WTC11 (cell line): ENCODE data around the gene C19orf25. TPM values are rescaled to one million over a fixed set of nuclear protein-coding genes. Genes with fewer than 3 reads are reported as not detected.
A peak's percentile ranks its signal among the peaks of the same experiment; 100 is the strongest.

Experiments used
- ATAC-seq: fragments of 200-7000 bp; cut with Tn5 transposase; 2 replicates; pipeline ENCODE4 v1.10.0; 2021; ENCODE audit warnings: mild to moderate bottlenecking, moderate library complexity
- CTCF ChIA-PET: fragments of 300-600 bp; sonication (Branson Sonifier 250); formaldehyde crosslinking; loops from one replicate; lab custom pipeline; 2021; ENCODE audit warnings: antibody characterized with exemption; lab: Charles Lee
- POLR2A ChIA-PET: fragments of 350-600 bp; sonication (Branson Sonifier 250); formaldehyde crosslinking; loops from one replicate; lab custom pipeline; 2021; ENCODE audit warnings: antibody characterized with exemption; lab: Charles Lee
- DNase-seq: peaks from one replicate; pipeline ENCODE4 v3.0.0; 2021; ENCODE audit warnings: low spot score
- H3K27ac Mint-ChIP-seq: 2 replicates; pipeline ENCODE4 v1.8.0; 2021; ENCODE audit warnings: mixed read lengths
- H3K27me3 Mint-ChIP-seq: 2 replicates; pipeline ENCODE4 v1.8.0; 2021; ENCODE audit warnings: low read depth, mild to moderate bottlenecking, moderate library complexity, mixed read lengths
- H3K36me3 Mint-ChIP-seq: 2 replicates; pipeline ENCODE4 v1.8.0; 2021; ENCODE audit warnings: mixed read lengths
- H3K4me1 Mint-ChIP-seq: 2 replicates; pipeline ENCODE4 v1.8.0; 2022; ENCODE audit warnings: mixed read lengths
- H3K4me3 Mint-ChIP-seq: 2 replicates; pipeline ENCODE4 v1.8.0; 2021; ENCODE audit warnings: mild to moderate bottlenecking, moderate library complexity, mixed read lengths
- H3K9me3 Mint-ChIP-seq: 2 replicates; pipeline ENCODE4 v1.8.0; 2021; ENCODE audit warnings: mixed read lengths
- CDX4 ChIP-seq: fragments of 250-450 bp; sonication (Bioruptor Pico); IDR thresholded peaks from 2 replicates; pipeline ENCODE4 v1.9.0; 2021; ENCODE audit warnings: moderate library complexity, mild to moderate bottlenecking, inconsistent platforms, borderline replicate concordance
- CTCF ChIP-seq: fragments of 200-600 bp; IDR thresholded peaks from 2 replicates; pipeline ENCODE4 v1.8.0; 2022; ENCODE audit warnings: antibody characterized with exemption
- EMX1 ChIP-seq: fragments of 250-450 bp; sonication (Bioruptor Pico); IDR thresholded peaks from 2 replicates; pipeline ENCODE4 v1.8.0; 2021; ENCODE audit warnings: mild to moderate bottlenecking
- FOXK1 ChIP-seq: sonication (generic); formaldehyde crosslinking; IDR thresholded peaks from 2 replicates; pipeline ENCODE4 v1.8.0; 2022; ENCODE audit warnings: mild to moderate bottlenecking, moderate library complexity, missing genetic modification reagents
- GTF2I ChIP-seq: fragments of 250-450 bp; sonication (Bioruptor Pico); conservative IDR thresholded peaks from 2 replicates; pipeline ENCODE4 v1.4.0; 2021; ENCODE audit warnings: mild to moderate bottlenecking
- IRF1 ChIP-seq: sonication (generic); formaldehyde crosslinking; IDR thresholded peaks from 2 replicates; pipeline ENCODE4 v1.8.0; 2023; ENCODE audit warnings: missing genetic modification reagents
- JAZF1 ChIP-seq: fragments of 250-450 bp; sonication (Bioruptor Pico); IDR thresholded peaks from 2 replicates; pipeline ENCODE4 v1.9.0; 2021; ENCODE audit warnings: moderate library complexity, mild to moderate bottlenecking, inconsistent platforms
- MAX ChIP-seq: sonication (generic); formaldehyde crosslinking; IDR thresholded peaks from 2 replicates; pipeline ENCODE4 v1.8.0; 2022; ENCODE audit warnings: mild to moderate bottlenecking, missing genetic modification reagents
- MYBL2 ChIP-seq: sonication (generic); formaldehyde crosslinking; IDR thresholded peaks from 2 replicates; pipeline ENCODE4 v1.8.1; 2023; ENCODE audit warnings: mild to moderate bottlenecking, moderate library complexity, missing genetic modification reagents
- NFATC4 ChIP-seq: fragments of 250-450 bp; sonication (Bioruptor Pico); IDR thresholded peaks from 2 replicates; pipeline ENCODE4 v1.9.0; 2021; ENCODE audit warnings: mild to moderate bottlenecking
- RORB ChIP-seq: fragments of 250-450 bp; sonication (Bioruptor Pico); IDR thresholded peaks from 2 replicates; pipeline ENCODE4 v1.9.0; 2021; ENCODE audit warnings: mild to moderate bottlenecking
- SP1 ChIP-seq: sonication (generic); formaldehyde crosslinking; conservative IDR thresholded peaks from 2 replicates; pipeline ENCODE4 v1.8.1; 2022; ENCODE audit warnings: missing genetic modification reagents
- TCF7 ChIP-seq: sonication (generic); formaldehyde crosslinking; IDR thresholded peaks from 2 replicates; pipeline ENCODE4 v1.8.0; 2022; ENCODE audit warnings: mild to moderate bottlenecking, low read depth, missing genetic modification reagents, moderate library complexity
- ZSCAN18 ChIP-seq: fragments of 250-450 bp; sonication (Bioruptor Pico); IDR thresholded peaks from 2 replicates; pipeline ENCODE4 v2.1.2; 2022; ENCODE audit warnings: mild to moderate bottlenecking, moderate library complexity
- total RNA-seq: library from RNA; stranded (reverse); gene quantifications from 3 replicates; pipeline ENCODE4 v1.2.3, GENCODE V29; 2021
- TF ChIP-seq, protein P1 (sequence below): sonication (generic); formaldehyde crosslinking; IDR thresholded peaks from 2 replicates; pipeline ENCODE4 v1.8.1; 2022; ENCODE audit warnings: missing genetic modification reagents, borderline replicate concordance
- TF ChIP-seq, protein P2 (sequence below): sonication (generic); formaldehyde crosslinking; IDR thresholded peaks from 2 replicates; pipeline ENCODE4 v1.8.0; 2022; ENCODE audit warnings: mild to moderate bottlenecking, missing genetic modification reagents
- TF ChIP-seq, protein P3 (sequence below): sonication (generic); formaldehyde crosslinking; IDR thresholded peaks from 2 replicates; pipeline ENCODE4 v1.8.0; 2023; ENCODE audit warnings: missing genetic modification reagents, mild to moderate bottlenecking, borderline replicate concordance
- TF ChIP-seq, protein P4 (sequence below): sonication (generic); formaldehyde crosslinking; IDR thresholded peaks from 2 replicates; pipeline ENCODE4 v1.8.1; 2022; ENCODE audit warnings: mild to moderate bottlenecking, moderate library complexity, missing genetic modification reagents

C19orf25 gene
- total RNA-seq, 1 experiment from 2014 or later = 65.7 TPM

- Mint-ChIP-seq H3K36me3 (no peaks in the 10 kb centered on the region), H3K9me3 (no peaks in the 10 kb centered on the region), H3K27me3 (peaks cover 69% of the 10 kb centered on the region), H3K27ac (no peak overlapping the region), H3K4me3 (no peak overlapping the region; the same call in 1 of the 2 replicates), H3K4me1 (peaks cover 5% of the 10 kb centered on the region; the same call in 1 of the 2 replicates)
- ATAC-seq = no peak
- ChIA-PET CTCF (interaction anchor here (1.2 to 5.0 kb wide), 3 partner anchors 14 to 77 kb away, joined by 3 to 76 read pairs (median 56); no protein-coding TSS in a partner anchor), POLR2A (no interaction called here)
- DNase-seq = peak; percentile 53
- TF ChIP-seq CTCF (no peak), NFATC4 (CRISPR knock-in tag) (no peak), MYBL2 (CRISPR knock-in tag) (no peak), MAX (CRISPR knock-in tag) (no peak), JAZF1 (CRISPR knock-in tag) (no peak), CDX4 (CRISPR knock-in tag) (no peak), IRF1 (CRISPR knock-in tag) (no peak), SP1 (no peak), EMX1 (CRISPR knock-in tag) (no peak), ZSCAN18 (CRISPR knock-in tag) (no peak), GTF2I (CRISPR knock-in tag) (no peak), FOXK1 (CRISPR knock-in tag) (no peak), RORB (no peak), TCF7 (CRISPR knock-in tag) (no peak)
- TF ChIP-seq, protein P1, sequence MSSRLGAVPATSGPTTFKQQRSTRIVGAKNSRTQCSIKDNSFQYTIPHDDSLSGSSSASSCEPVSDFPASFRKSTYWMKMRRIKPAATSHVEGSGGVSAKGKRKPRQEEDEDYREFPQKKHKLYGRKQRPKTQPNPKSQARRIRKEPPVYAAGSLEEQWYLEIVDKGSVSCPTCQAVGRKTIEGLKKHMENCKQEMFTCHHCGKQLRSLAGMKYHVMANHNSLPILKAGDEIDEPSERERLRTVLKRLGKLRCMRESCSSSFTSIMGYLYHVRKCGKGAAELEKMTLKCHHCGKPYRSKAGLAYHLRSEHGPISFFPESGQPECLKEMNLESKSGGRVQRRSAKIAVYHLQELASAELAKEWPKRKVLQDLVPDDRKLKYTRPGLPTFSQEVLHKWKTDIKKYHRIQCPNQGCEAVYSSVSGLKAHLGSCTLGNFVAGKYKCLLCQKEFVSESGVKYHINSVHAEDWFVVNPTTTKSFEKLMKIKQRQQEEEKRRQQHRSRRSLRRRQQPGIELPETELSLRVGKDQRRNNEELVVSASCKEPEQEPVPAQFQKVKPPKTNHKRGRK (CRISPR knock-in tag) = no peak
- TF ChIP-seq, protein P2, sequence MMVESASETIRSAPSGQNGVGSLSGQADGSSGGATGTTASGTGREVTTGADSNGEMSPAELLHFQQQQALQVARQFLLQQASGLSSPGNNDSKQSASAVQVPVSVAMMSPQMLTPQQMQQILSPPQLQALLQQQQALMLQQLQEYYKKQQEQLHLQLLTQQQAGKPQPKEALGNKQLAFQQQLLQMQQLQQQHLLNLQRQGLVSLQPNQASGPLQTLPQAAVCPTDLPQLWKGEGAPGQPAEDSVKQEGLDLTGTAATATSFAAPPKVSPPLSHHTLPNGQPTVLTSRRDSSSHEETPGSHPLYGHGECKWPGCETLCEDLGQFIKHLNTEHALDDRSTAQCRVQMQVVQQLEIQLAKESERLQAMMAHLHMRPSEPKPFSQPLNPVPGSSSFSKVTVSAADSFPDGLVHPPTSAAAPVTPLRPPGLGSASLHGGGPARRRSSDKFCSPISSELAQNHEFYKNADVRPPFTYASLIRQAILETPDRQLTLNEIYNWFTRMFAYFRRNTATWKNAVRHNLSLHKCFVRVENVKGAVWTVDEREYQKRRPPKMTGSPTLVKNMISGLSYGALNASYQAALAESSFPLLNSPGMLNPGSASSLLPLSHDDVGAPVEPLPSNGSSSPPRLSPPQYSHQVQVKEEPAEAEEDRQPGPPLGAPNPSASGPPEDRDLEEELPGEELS (CRISPR knock-in tag) = no peak
- TF ChIP-seq, protein P3, sequence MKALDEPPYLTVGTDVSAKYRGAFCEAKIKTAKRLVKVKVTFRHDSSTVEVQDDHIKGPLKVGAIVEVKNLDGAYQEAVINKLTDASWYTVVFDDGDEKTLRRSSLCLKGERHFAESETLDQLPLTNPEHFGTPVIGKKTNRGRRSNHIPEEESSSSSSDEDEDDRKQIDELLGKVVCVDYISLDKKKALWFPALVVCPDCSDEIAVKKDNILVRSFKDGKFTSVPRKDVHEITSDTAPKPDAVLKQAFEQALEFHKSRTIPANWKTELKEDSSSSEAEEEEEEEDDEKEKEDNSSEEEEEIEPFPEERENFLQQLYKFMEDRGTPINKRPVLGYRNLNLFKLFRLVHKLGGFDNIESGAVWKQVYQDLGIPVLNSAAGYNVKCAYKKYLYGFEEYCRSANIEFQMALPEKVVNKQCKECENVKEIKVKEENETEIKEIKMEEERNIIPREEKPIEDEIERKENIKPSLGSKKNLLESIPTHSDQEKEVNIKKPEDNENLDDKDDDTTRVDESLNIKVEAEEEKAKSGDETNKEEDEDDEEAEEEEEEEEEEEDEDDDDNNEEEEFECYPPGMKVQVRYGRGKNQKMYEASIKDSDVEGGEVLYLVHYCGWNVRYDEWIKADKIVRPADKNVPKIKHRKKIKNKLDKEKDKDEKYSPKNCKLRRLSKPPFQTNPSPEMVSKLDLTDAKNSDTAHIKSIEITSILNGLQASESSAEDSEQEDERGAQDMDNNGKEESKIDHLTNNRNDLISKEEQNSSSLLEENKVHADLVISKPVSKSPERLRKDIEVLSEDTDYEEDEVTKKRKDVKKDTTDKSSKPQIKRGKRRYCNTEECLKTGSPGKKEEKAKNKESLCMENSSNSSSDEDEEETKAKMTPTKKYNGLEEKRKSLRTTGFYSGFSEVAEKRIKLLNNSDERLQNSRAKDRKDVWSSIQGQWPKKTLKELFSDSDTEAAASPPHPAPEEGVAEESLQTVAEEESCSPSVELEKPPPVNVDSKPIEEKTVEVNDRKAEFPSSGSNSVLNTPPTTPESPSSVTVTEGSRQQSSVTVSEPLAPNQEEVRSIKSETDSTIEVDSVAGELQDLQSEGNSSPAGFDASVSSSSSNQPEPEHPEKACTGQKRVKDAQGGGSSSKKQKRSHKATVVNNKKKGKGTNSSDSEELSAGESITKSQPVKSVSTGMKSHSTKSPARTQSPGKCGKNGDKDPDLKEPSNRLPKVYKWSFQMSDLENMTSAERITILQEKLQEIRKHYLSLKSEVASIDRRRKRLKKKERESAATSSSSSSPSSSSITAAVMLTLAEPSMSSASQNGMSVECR (CRISPR knock-in tag) = no peak
- TF ChIP-seq, protein P4, sequence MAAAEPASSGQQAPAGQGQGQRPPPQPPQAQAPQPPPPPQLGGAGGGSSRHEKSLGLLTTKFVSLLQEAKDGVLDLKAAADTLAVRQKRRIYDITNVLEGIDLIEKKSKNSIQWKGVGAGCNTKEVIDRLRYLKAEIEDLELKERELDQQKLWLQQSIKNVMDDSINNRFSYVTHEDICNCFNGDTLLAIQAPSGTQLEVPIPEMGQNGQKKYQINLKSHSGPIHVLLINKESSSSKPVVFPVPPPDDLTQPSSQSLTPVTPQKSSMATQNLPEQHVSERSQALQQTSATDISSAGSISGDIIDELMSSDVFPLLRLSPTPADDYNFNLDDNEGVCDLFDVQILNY (CRISPR knock-in tag) = no peak
Measured at GRCh38 chr19:1469255-1470054, 9.6 kb downstream of the C19orf25 start.
